A673 (cell line): ENCODE measurements around the gene PDGFA.

Experiments
- CTCF ChIP-seq: fragments of 300-800, 200-600 bp; sonication (generic); conservative IDR thresholded peaks from 2 replicates; pipeline ENCODE4 v1.5.1; 2017; ENCODE audit warnings: low read depth, mild to moderate bottlenecking, antibody characterized with exemption, low read length, moderate library complexity, mixed read lengths
- EZH2 ChIP-seq: fragments of 200-600 bp; sonication (generic); IDR thresholded peaks from 2 replicates; pipeline ENCODE4 v1.6.1; 2017; ENCODE audit warnings: borderline replicate concordance, low read depth, mild to moderate bottlenecking, mixed read lengths, antibody characterized with exemption, low read length; ENCODE audit not compliant: poor library complexity, severe bottlenecking

- no peak for TF ChIP-seq CTCF
- TF ChIP-seq EZH2: no peak
Measured at GRCh38 chr7:450741-451140, 68.9 kb downstream of the PDGFA start.
